HG03521 (cell line): Measurements from ENCODE around the gene IGBP1.
"Not testable (repeated sequence)": the region's sequence is repeated elsewhere in the genome, so short reads cannot be mapped to it uniquely, and the experiment has no call there.

Experiments used
- ATAC-seq: cut with Tn5 transposase; IDR thresholded peaks from one replicate; pipeline ENCODE4 v1.9.1; 2021; ENCODE audit warnings: mild to moderate bottlenecking, moderate library complexity; ENCODE audit not compliant: unreplicated experiment

The IGBP1 gene

GRCh38 chrX:70166601-70167590, 33.6 kb downstream of the IGBP1 start:
- ATAC-seq, result no peak

GRCh38 chrX:70168238-70169188, 35.3 kb downstream of the IGBP1 start:
- no peak for ATAC-seq

GRCh38 chrX:70169281-70169680, 36.0 kb downstream of the IGBP1 start:
- ATAC-seq, result no peak

GRCh38 chrX:70171624-70172023, 38.4 kb downstream of the IGBP1 start:
- ATAC-seq, result no peak

- ATAC-seq, result no peak
These were observed 39.0 kb downstream of the IGBP1 start for GRCh38 chrX:70172221-70172620.

GRCh38 chrX:70172964-70173363, 39.7 kb downstream of the IGBP1 start:
- ATAC-seq, result no peak

- no peak for ATAC-seq
These were observed 41.5 kb downstream of the IGBP1 start for GRCh38 chrX:70174754-70175153.

- no peak for ATAC-seq
These were observed 42.1 kb downstream of the IGBP1 start for GRCh38 chrX:70175338-70175737.

GRCh38 chrX:70176938-70177533, 43.8 kb downstream of the IGBP1 start, which contains the start of gene DGAT2L6:
DGAT2L6 (plus strand) TSS chrX:70177483; CDS start chrX:70177583, 100 bp downstream.
- no peak for ATAC-seq

GRCh38 chrX:70183091-70183490, 49.8 kb downstream of the IGBP1 start:
- ATAC-seq, result no peak

- no peak for ATAC-seq
These were observed 57.0 kb downstream of the IGBP1 start for GRCh38 chrX:70190225-70190624.

- ATAC-seq, result no peak
These were observed 63.9 kb downstream of the IGBP1 start for GRCh38 chrX:70196961-70197720.

GRCh38 chrX:70201732-70202131, 68.5 kb downstream of the IGBP1 start:
- no peak for ATAC-seq

GRCh38 chrX:70208479-70208878, 75.2 kb downstream of the IGBP1 start:
- ATAC-seq, result no peak

GRCh38 chrX:70209570-70209969, 76.3 kb downstream of the IGBP1 start:
- not testable (repeated sequence) for ATAC-seq
